Thyroid gland (tissue), 4 donors: Measurements from ENCODE around the gene TRPM2. TPM values are rescaled to one million over a fixed set of nuclear protein-coding genes. Genes with fewer than 3 reads are reported as not detected.

Source experiments
- DNase-seq, 2 donors: peaks; one replicate each; pipeline ENCODE4 v3.0.0-alpha.2; 2019
- H3K27ac ChIP-seq, 3 donors: fragments of 200-600 bp; sonication (generic); 1 replicate in 2 of 3; 2 replicates in 1 of 3; pipeline ENCODE4 v1.5.1; 2016 to 2019; ENCODE audit warnings: mild to moderate bottlenecking in 1 of 3, moderate library complexity in 1 of 3
- H3K27me3 ChIP-seq: fragments of 200-600 bp; sonication (generic); one replicate; pipeline ENCODE4 v1.5.1; 2019
- H3K36me3 ChIP-seq, 2 donors: fragments of 200-600 bp; sonication (generic); one replicate each; pipeline ENCODE4 v1.5.1; 2016 to 2019
- H3K4me1 ChIP-seq, 2 donors: fragments of 200-600 bp; sonication (generic); one replicate each; pipeline ENCODE4 v1.5.1; 2017 to 2019
- H3K4me3 ChIP-seq, 3 donors: fragments of 200-600 bp; sonication (generic); replicated peaks in 1 of 3; 1 replicate in 2 of 3; 2 replicates in 1 of 3; pipeline ENCODE4 v1.5.1; 2016; ENCODE audit warnings: mild to moderate bottlenecking in 1 of 3
- H3K9me3 ChIP-seq: fragments of 200-600 bp; sonication (generic); one replicate; pipeline ENCODE4 v1.5.1; 2017
- CTCF ChIP-seq, 6 experiments: fragments of 200-600 bp in 3 of 6; fragments of 450-650 bp in 3 of 6; sonication (generic) in 3 of 6; IDR thresholded peaks; one replicate each; pipeline ENCODE4 v1.5.1; 2016 to 2019; ENCODE audit warnings: antibody characterized with exemption in 6 of 6, mild to moderate bottlenecking in 2 of 6, inconsistent platforms in 1 of 6, moderate library complexity in 1 of 6
- POLR2A ChIP-seq, 2 donors: fragments of 450-650 bp; IDR thresholded peaks; one replicate each; pipeline ENCODE4 v1.6.1; 2017; ENCODE audit warnings: antibody characterized with exemption in 2 of 2, mild to moderate bottlenecking in 2 of 2, moderate library complexity in 1 of 2
- WGBS, 2 donors: methylation state at CpG; one replicate each; pipeline ENCODE4 v1.1.5; 2017; 5-methylcytosine and 5-hydroxymethylcytosine counted together
- intact Hi-C: fragments of 100-400 bp; cut with DNase I; formaldehyde crosslinking; loops from one replicate; pipeline ENCODE4 v1.15.1; 2023
- total RNA-seq, 4 donors: library from RNA; depleted of rRNA; stranded (reverse); fragments of >200 nt; gene quantifications; one replicate each; pipeline ENCODE4 v1.2.3, GENCODE V29; 2016

Gene TRPM2
- total RNA-seq, 4 donors from 2014 or later: 0.67 to 2.6 (median 0.88) TPM

GRCh38 chr21:44334329-44335030, 18.9 kb upstream of the TRPM2 start:
- DNase-seq: no peak
- Histone ChIP-seq H3K27ac (no peak overlapping the region), H3K27me3 (no peaks in the 10 kb centered on the region), H3K4me1 (peaks cover 5 to 6% of the 10 kb centered on the region in 2 donors), H3K36me3 (peaks cover 5 to 17% of the 10 kb centered on the region in 2 donors), H3K4me3 (no peak overlapping the region), H3K9me3 (no peaks in the 10 kb centered on the region)
- WGBS, 2 donors: 71 to 89% methylated on average over 9 to 22 of the region's 26 CpGs
- TF ChIP-seq POLR2A (IDR thresholded peaks at IDR 0.05) (no peak), CTCF (IDR thresholded peaks at IDR 0.05) (no peak)
- intact Hi-C loops: no loop called here

GRCh38 chr21:44335266-44336059, 18.0 kb upstream of the TRPM2 start:
- Histone ChIP-seq H3K4me1 (peaks cover 11 to 14% of the 10 kb centered on the region in 2 donors), H3K9me3 (no peaks in the 10 kb centered on the region), H3K36me3 (peaks cover 5 to 17% of the 10 kb centered on the region in 2 donors), H3K27me3 (no peaks in the 10 kb centered on the region), H3K27ac (no peak overlapping the region), H3K4me3 (no peak overlapping the region)
- intact Hi-C loops: no loop called here
- TF ChIP-seq POLR2A (IDR thresholded peaks at IDR 0.05) (no peak), CTCF (IDR thresholded peaks at IDR 0.05) (no peak)
- no peak for DNase-seq
- 91 to 94% methylated on average over 10 to 24 of the region's 24 CpGs for WGBS, 2 donors

GRCh38 chr21:44337449-44337848, 16.0 kb upstream of the TRPM2 start:
- TF ChIP-seq CTCF (IDR thresholded peaks at IDR 0.05) (no peak), POLR2A (IDR thresholded peaks at IDR 0.05) (no peak)
- Histone ChIP-seq H3K4me3 (no peak overlapping the region), H3K27me3 (no peaks in the 10 kb centered on the region), H3K27ac (no peak overlapping the region), H3K9me3 (no peaks in the 10 kb centered on the region), H3K36me3 (peaks cover 4 to 14% of the 10 kb centered on the region in 2 donors), H3K4me1 (peaks cover 11 to 14% of the 10 kb centered on the region in 2 donors)
- 85 to 95% methylated on average over 3 of the region's 3 CpGs for WGBS, 2 donors
- intact Hi-C loops: no loop called here
- DNase-seq: no peak

GRCh38 chr21:44337941-44338895, 15.2 kb upstream of the TRPM2 start:
- 10 to 15% methylated on average over 14 to 21 of the region's 47 CpGs for WGBS, 2 donors
- Histone ChIP-seq H3K36me3 (peaks cover 0 to 11% of the 10 kb centered on the region in 2 donors), H3K27ac (peak overlapping the region; percentile 57 to 79 (median 68)), H3K9me3 (no peaks in the 10 kb centered on the region), H3K4me3 (peak overlapping the region in 1 of 3 donors; percentile 22), H3K4me1 (peaks cover 11 to 14% of the 10 kb centered on the region in 2 donors), H3K27me3 (no peaks in the 10 kb centered on the region)
- peak; percentile 67 to 73 for DNase-seq
- intact Hi-C loops: no loop called here
- TF ChIP-seq CTCF (IDR thresholded peaks at IDR 0.05) (peak in 4 of 6 experiments; percentile 20 to 39 (median 30)), POLR2A (IDR thresholded peaks at IDR 0.05) (no peak)
